Measurements from ENCODE around the gene TCP11. TPM values are rescaled to one million over a fixed set of nuclear protein-coding genes. Genes with fewer than 3 reads are reported as not detected.

Gene TCP11
- total RNA-seq (2021; ENCODE audit: unreplicated experiment): not detected
- polyA plus RNA-seq (2012; ENCODE audit: insufficient read length): not detected
- Bru-seq, nascent RNA: percentile 10 among the genes with signal in this experiment
- BruChase-seq, experiment 1, labeled RNA remaining after a 2-hour chase: percentile 3 among the genes with signal in this experiment
- percentile 8 among the genes with signal in this experiment for BruChase-seq, experiment 2, labeled RNA remaining after a 6-hour chase
- long read RNA-seq: 0 reads

DNA sequence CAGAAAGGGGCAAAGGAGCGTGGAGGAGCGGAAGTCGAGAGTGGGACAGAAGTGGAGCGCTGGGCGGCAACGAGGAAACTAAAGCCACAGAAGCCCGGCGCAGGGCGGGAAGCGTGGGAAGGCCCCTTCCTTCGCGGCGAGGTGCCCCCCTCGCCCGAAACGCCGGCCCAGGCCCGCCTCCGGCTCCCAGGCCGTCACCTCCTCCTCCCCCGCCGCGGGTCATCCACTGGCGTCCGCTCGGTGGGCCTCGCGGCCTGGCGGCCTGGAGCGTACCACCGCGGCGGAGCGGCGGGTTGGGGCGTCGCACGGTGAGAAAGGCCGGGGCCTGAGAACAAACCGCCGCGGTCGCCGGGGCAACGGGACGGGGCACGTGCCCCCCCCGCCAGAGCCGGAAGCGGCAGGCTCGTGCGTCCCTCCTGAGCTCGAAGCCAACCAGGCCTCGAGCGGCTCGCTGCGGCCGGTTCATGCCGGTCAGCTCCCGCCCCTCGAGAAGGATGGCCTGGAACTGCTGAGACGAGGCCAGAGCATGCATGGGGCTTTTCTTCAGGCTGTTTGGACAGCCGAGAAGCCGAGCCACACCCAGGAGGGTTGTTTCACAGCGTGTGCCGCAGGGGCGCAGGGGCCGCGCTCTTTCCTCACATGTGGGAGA is at the start of gene TCP11:
TCP11 (minus strand) TSS at position 333 of the 649 bp plus-strand sequence. CDS start 469 bp downstream, outside the sequence.
- in situ Hi-C loops (cut with HindIII; ENCODE audit: low pct_unique_long_range_greater_than_20kb, low sequenced_read_pairs) (no loop called here), intact Hi-C loops (cut with micrococcal nuclease; ENCODE audit: unreplicated experiment) (loop anchor here (5.0 kb wide), 1 partner anchor 159 kb away; no protein-coding TSS in a partner anchor)
- Histone ChIP-seq H3K4me3 (ENCODE audit: low read depth in 2 of 2, low read length in 2 of 2) (no peak within 1 kb of the TSS), H3K36me3 (ENCODE audit: control insufficient read depth, insufficient read depth, low read length) (no peaks in the 10 kb centered on the region), H3K9me3 (ENCODE audit: control insufficient read depth, insufficient read depth, low read depth, low read length) (no peaks in the 10 kb centered on the region), H3K27me3 (ENCODE audit: control insufficient read depth, insufficient read depth, low read length) (no peaks in the 10 kb centered on the region), H3K27ac (ENCODE audit: low read length) (no peak within 1 kb of the TSS), H3K4me1 (ENCODE audit: control insufficient read depth, insufficient read depth, low read length) (no peaks in the 10 kb centered on the region)
- CTCF ChIA-PET: interaction anchor here (0.7 kb wide), 1 partner anchor 64 kb away, joined by 4 read pairs; no protein-coding TSS in a partner anchor
- BruUV-seq (replicated peaks): no TSS peak
- POLR2A ChIA-PET: no interaction called here
- ATAC-seq (no peak; the same call in 1 of the 2 replicates), DNase-seq (ENCODE audit: low read depth, low spot score) (no peak)
- TF ChIP-seq, protein P1, sequence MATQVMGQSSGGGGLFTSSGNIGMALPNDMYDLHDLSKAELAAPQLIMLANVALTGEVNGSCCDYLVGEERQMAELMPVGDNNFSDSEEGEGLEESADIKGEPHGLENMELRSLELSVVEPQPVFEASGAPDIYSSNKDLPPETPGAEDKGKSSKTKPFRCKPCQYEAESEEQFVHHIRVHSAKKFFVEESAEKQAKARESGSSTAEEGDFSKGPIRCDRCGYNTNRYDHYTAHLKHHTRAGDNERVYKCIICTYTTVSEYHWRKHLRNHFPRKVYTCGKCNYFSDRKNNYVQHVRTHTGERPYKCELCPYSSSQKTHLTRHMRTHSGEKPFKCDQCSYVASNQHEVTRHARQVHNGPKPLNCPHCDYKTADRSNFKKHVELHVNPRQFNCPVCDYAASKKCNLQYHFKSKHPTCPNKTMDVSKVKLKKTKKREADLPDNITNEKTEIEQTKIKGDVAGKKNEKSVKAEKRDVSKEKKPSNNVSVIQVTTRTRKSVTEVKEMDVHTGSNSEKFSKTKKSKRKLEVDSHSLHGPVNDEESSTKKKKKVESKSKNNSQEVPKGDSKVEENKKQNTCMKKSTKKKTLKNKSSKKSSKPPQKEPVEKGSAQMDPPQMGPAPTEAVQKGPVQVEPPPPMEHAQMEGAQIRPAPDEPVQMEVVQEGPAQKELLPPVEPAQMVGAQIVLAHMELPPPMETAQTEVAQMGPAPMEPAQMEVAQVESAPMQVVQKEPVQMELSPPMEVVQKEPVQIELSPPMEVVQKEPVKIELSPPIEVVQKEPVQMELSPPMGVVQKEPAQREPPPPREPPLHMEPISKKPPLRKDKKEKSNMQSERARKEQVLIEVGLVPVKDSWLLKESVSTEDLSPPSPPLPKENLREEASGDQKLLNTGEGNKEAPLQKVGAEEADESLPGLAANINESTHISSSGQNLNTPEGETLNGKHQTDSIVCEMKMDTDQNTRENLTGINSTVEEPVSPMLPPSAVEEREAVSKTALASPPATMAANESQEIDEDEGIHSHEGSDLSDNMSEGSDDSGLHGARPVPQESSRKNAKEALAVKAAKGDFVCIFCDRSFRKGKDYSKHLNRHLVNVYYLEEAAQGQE (IDR thresholded peaks at IDR 0.05; ENCODE audit: insufficient read depth in 1 of 2, low read depth in 2 of 2, low read length in 1 of 2): no peak
- TF ChIP-seq SIN3A (IDR thresholded peaks at IDR 0.05; ENCODE audit: borderline replicate concordance, insufficient read depth, low read depth, low read length): no peak
- TF ChIP-seq POLR2AphosphoS5 (IDR thresholded peaks at IDR 0.05; ENCODE audit: low read depth, low read length): no peak
- TF ChIP-seq, protein P2, sequence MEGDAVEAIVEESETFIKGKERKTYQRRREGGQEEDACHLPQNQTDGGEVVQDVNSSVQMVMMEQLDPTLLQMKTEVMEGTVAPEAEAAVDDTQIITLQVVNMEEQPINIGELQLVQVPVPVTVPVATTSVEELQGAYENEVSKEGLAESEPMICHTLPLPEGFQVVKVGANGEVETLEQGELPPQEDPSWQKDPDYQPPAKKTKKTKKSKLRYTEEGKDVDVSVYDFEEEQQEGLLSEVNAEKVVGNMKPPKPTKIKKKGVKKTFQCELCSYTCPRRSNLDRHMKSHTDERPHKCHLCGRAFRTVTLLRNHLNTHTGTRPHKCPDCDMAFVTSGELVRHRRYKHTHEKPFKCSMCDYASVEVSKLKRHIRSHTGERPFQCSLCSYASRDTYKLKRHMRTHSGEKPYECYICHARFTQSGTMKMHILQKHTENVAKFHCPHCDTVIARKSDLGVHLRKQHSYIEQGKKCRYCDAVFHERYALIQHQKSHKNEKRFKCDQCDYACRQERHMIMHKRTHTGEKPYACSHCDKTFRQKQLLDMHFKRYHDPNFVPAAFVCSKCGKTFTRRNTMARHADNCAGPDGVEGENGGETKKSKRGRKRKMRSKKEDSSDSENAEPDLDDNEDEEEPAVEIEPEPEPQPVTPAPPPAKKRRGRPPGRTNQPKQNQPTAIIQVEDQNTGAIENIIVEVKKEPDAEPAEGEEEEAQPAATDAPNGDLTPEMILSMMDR (IDR thresholded peaks at IDR 0.05): no peak
- no peak for TF ChIP-seq TCF7L2 (IDR thresholded peaks at IDR 0.05; ENCODE audit: low read depth, low read length)

DNA sequence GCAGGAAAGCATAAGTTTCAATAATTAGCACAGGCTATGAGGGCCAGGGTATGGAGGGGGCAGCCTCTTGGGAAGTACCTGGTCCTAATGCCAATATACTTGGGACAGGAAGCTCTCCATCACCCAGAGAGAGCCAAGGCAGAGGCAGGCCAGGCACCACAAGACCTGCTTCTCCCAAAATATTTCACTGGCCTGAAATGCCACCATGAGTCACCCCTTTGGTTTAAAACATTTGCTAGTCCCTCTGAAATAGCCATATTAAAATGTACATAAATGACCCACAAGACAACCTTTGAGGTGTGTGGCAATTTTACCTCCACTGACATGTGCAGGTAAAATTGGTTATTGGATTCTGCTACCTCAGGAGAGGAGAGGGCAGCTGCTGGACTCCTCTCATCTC is 49.2 kb upstream of the TCP11 start:
- Histone ChIP-seq H3K4me1 (ENCODE audit: control insufficient read depth, insufficient read depth, low read length) (peaks cover 3% of the 10 kb centered on the region; the same call in 1 of the 2 replicates), H3K9me3 (ENCODE audit: control insufficient read depth, insufficient read depth, low read depth, low read length) (no peaks in the 10 kb centered on the region), H3K36me3 (ENCODE audit: control insufficient read depth, insufficient read depth, low read length) (no peaks in the 10 kb centered on the region), H3K27ac (ENCODE audit: low read length) (no peak overlapping the region), H3K27me3 (ENCODE audit: control insufficient read depth, insufficient read depth, low read length) (no peaks in the 10 kb centered on the region), H3K4me3 (ENCODE audit: low read depth in 2 of 2, low read length in 2 of 2) (no peak overlapping the region)
- DNase-seq (ENCODE audit: low read depth, low spot score) (no peak), ATAC-seq (no peak)
- BruUV-seq (replicated peaks): no TSS peak
- TF ChIP-seq SIN3A (IDR thresholded peaks at IDR 0.05; ENCODE audit: borderline replicate concordance, insufficient read depth, low read depth, low read length) (no peak), POLR2AphosphoS5 (IDR thresholded peaks at IDR 0.05; ENCODE audit: low read depth, low read length) (no peak)
- TF ChIP-seq, protein P1 (IDR thresholded peaks at IDR 0.05; ENCODE audit: insufficient read depth in 1 of 2, low read depth in 2 of 2, low read length in 1 of 2): no peak
- ChIA-PET POLR2A (no interaction called here), CTCF (no interaction called here)
- in situ Hi-C loops (cut with HindIII; ENCODE audit: low pct_unique_long_range_greater_than_20kb, low sequenced_read_pairs) (no loop called here), intact Hi-C loops (cut with micrococcal nuclease; ENCODE audit: unreplicated experiment) (no loop called here)
